ENCODE data around the gene SLC26A8.

The SLC26A8 gene

GRCh38 chr6:35955521-35955920 is 68.9 kb downstream of the SLC26A8 start:
- TF ChIP-seq CTCF (IDR thresholded peaks at IDR 0.05): no peak
- Histone ChIP-seq H3K36me3 (peaks cover 77% of the 10 kb centered on the region), H3K27ac (peak overlapping the region; percentile 15), H3K4me3 (ENCODE audit: low read depth in 1 of 2, low read length in 1 of 2) (no peak overlapping the region), H3K4me1 (ENCODE audit: control insufficient read depth in 1 of 2, insufficient read depth in 1 of 2, low read depth in 1 of 2, low read length in 1 of 2) (no peaks in the 10 kb centered on the region), H3K9me3 (no peaks in the 10 kb centered on the region), H3K27me3 (no peaks in the 10 kb centered on the region)

- no peak overlapping the region for H3K4me3 ChIP-seq (ENCODE audit: low read depth in 1 of 2, low read length in 1 of 2)
- no peaks in the 10 kb centered on the region for H3K27me3 ChIP-seq
- H3K27ac ChIP-seq: no peak overlapping the region
- no peak for TF ChIP-seq CTCF (IDR thresholded peaks at IDR 0.05)
- no peaks in the 10 kb centered on the region for H3K9me3 ChIP-seq
- peaks cover 77% of the 10 kb centered on the region for H3K36me3 ChIP-seq
- no peaks in the 10 kb centered on the region for H3K4me1 ChIP-seq (ENCODE audit: control insufficient read depth in 1 of 2, insufficient read depth in 1 of 2, low read depth in 1 of 2, low read length in 1 of 2)
Measured at GRCh38 chr6:35955071-35955470, 69.4 kb downstream of the SLC26A8 start.

- no peak overlapping the region for H3K4me3 ChIP-seq (ENCODE audit: low read depth in 1 of 2, low read length in 1 of 2)
- TF ChIP-seq CTCF (IDR thresholded peaks at IDR 0.05): no peak
- H3K27ac ChIP-seq: no peak overlapping the region
- no peaks in the 10 kb centered on the region for H3K4me1 ChIP-seq (ENCODE audit: control insufficient read depth in 1 of 2, insufficient read depth in 1 of 2, low read depth in 1 of 2, low read length in 1 of 2)
- peaks cover 74% of the 10 kb centered on the region for H3K36me3 ChIP-seq
- H3K27me3 ChIP-seq: no peaks in the 10 kb centered on the region
- no peaks in the 10 kb centered on the region for H3K9me3 ChIP-seq
Measured at GRCh38 chr6:35954333-35954732, 70.1 kb downstream of the SLC26A8 start.

GRCh38 chr6:35948725-35949124 is 75.7 kb downstream of the SLC26A8 start:
- Histone ChIP-seq H3K4me1 (ENCODE audit: control insufficient read depth in 1 of 2, insufficient read depth in 1 of 2, low read depth in 1 of 2, low read length in 1 of 2) (no peaks in the 10 kb centered on the region), H3K9me3 (no peaks in the 10 kb centered on the region), H3K27me3 (no peaks in the 10 kb centered on the region), H3K36me3 (peaks cover 55% of the 10 kb centered on the region), H3K4me3 (ENCODE audit: low read depth in 1 of 2, low read length in 1 of 2) (no peak overlapping the region), H3K27ac (no peak overlapping the region)
- TF ChIP-seq CTCF (IDR thresholded peaks at IDR 0.05): no peak

- H3K27me3 ChIP-seq: no peaks in the 10 kb centered on the region
- peaks cover 43% of the 10 kb centered on the region for H3K36me3 ChIP-seq
- no peaks in the 10 kb centered on the region for H3K4me1 ChIP-seq (ENCODE audit: control insufficient read depth in 1 of 2, insufficient read depth in 1 of 2, low read depth in 1 of 2, low read length in 1 of 2)
- no peak overlapping the region for H3K27ac ChIP-seq
- no peaks in the 10 kb centered on the region for H3K9me3 ChIP-seq
- TF ChIP-seq CTCF (IDR thresholded peaks at IDR 0.05): no peak
- H3K4me3 ChIP-seq (ENCODE audit: low read depth in 1 of 2, low read length in 1 of 2): no peak overlapping the region
Measured at GRCh38 chr6:35945650-35946025, 78.8 kb downstream of the SLC26A8 start.

- H3K36me3 ChIP-seq: peaks cover 27% of the 10 kb centered on the region
- no peaks in the 10 kb centered on the region for H3K9me3 ChIP-seq
- H3K4me3 ChIP-seq (ENCODE audit: low read depth in 1 of 2, low read length in 1 of 2): no peak overlapping the region
- no peak for TF ChIP-seq CTCF (IDR thresholded peaks at IDR 0.05)
- no peaks in the 10 kb centered on the region for H3K4me1 ChIP-seq (ENCODE audit: control insufficient read depth in 1 of 2, insufficient read depth in 1 of 2, low read depth in 1 of 2, low read length in 1 of 2)
- H3K27me3 ChIP-seq: no peaks in the 10 kb centered on the region
- H3K27ac ChIP-seq: no peak overlapping the region
Measured at GRCh38 chr6:35943390-35943789, 81.1 kb downstream of the SLC26A8 start.
